Psoas muscle (tissue), 8 donors: ENCODE results near the gene BUB1B. TPM values are rescaled to one million over a fixed set of nuclear protein-coding genes. Genes with fewer than 3 reads are reported as not detected.
A peak's percentile ranks its signal among the peaks of the same experiment; 100 is the strongest.

Source experiments
- ATAC-seq, 4 donors: fragments of 200-7000 bp; cut with Tn5 transposase; one replicate each; pipeline ENCODE4 v1.9.1; 2020; ENCODE audit warnings: moderate library complexity in 3 of 4, mild to moderate bottlenecking in 2 of 4
- DNase-seq, 2 donors: peaks; one replicate each; pipeline ENCODE4 v3.0.0-alpha.2; 2020
- H3K27ac ChIP-seq: fragments of 200-600 bp; one replicate; pipeline ENCODE4 v1.8.0; 2022
- H3K27me3 ChIP-seq, 3 donors: fragments of 200-600 bp in 1 of 3; one replicate each; pipeline versions ENCODE4 v1.6.1 to v1.8.0; 2013 to 2022; ENCODE audit warnings: low read length in 2 of 3, mild to moderate bottlenecking in 2 of 3, moderate library complexity in 1 of 3; ENCODE audit not compliant: insufficient read depth in 3 of 3
- H3K36me3 ChIP-seq, 2 donors: fragments of 200-600 bp in 1 of 2; one replicate each; pipeline versions ENCODE4 v1.6.1 to v1.8.0; 2013 to 2022; ENCODE audit warnings: low read depth in 1 of 2, mild to moderate bottlenecking in 1 of 2, moderate library complexity in 1 of 2; ENCODE audit not compliant: insufficient read depth in 1 of 2
- H3K4me1 ChIP-seq: fragments of 200-600 bp; one replicate; pipeline ENCODE4 v1.8.0; 2022
- H3K4me3 ChIP-seq: fragments of 200-600 bp; one replicate; pipeline ENCODE4 v1.8.0; 2022; ENCODE audit warnings: mild to moderate bottlenecking
- H3K9me3 ChIP-seq: fragments of 200-600 bp; one replicate; pipeline ENCODE4 v1.8.0; 2022
- WGBS, 3 donors: extraction: QIAGEN DNeasy Blood & Tissue Kit; methylation state at CpG; one replicate each; pipeline versions ENCODE4 v1.1.6 to v1.1.7; 2013; 5-methylcytosine and 5-hydroxymethylcytosine counted together
- intact Hi-C, 2 donors: fragments of 100-400 bp; cut with DNase I; formaldehyde crosslinking; loops; one replicate each; pipeline versions ENCODE4 v1.11.0 to v1.14.2; 2022
- polyA plus RNA-seq, 3 donors: library from polyadenylated mRNA; stranded (reverse); fragments of 200-250 nt; gene quantifications; one replicate each; pipeline ENCODE4 v1.2.3, GENCODE V29; 2013
- total RNA-seq, 4 donors: library from RNA; stranded (reverse); fragmentation: NEBNext Ultra II Directional in 2 of 4; extraction: Animal tissue kit (Norgen Biotek cat#: 25700) in 2 of 4; gene quantifications; one replicate each; pipeline versions ENCODE4 v1.2.1 to v1.2.4, GENCODE V29; 2021 to 2023
- TF ChIP-seq, protein P1 (sequence below): fragments of 200-600 bp; IDR thresholded peaks from one replicate; pipeline ENCODE4 v1.8.0; 2022; ENCODE audit warnings: antibody characterized with exemption
- donor health status: healthy with polysubstance abuse.
- donor health status: DM: no; HTN: no; CAD: no; lungs with moderate emphysema.
- donor health status: Bipolar disorder and iron deficiency.
- donor health status: healthy.
- donor health status: DM: yes; HTN: yes; CAD: no.
- donor health status: DM: no; HTN: no; CAD: no.
- donor health status: DM: no; HTN: no; CAD: no.
- donor health status: DM: yes; HTN: yes; CAD: no.

BUB1B gene
- total and polyA plus RNA-seq, 7 donors, result 0.10 to 1.0 (median 0.56) TPM; not detected in 3

DNA sequence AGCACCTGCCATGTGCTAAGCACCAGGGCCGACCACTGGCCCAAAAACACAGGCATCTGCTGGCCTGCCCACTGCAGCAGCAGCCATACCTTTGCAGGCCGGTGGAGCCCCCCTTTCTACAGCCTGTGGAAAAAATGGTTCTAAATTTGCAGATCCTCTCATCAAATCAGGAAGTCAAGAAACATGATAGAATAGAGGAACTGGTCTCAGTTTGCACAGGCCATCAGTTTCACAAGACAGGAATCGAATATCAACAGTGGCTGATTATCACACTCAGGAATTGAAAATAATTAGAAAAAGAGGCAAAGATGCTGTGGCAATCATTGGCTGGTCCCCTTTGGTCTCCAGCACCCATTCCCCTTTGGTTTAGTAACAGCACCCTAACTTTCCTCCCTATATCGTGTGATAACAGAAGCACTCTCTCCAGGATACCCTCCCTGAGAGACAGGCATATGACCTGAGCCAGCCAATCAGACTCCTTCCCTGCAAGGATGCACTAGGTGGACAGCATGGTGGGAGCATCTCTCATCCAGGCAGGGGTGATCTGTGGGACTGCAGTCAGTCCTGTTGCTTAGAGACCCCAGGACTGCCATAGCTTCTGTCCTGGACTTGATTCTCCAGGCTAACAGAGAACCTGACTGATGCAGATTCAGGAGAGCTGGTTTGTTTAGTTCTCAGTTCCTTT lies 74.5 kb downstream of the BUB1B start:
- Histone ChIP-seq H3K36me3 (no peaks in the 10 kb centered on the region), H3K4me3 (no peak overlapping the region), H3K27ac (no peak overlapping the region), H3K27me3 (peaks cover 0 to 24% (median 0%) of the 10 kb centered on the region in 3 donors), H3K9me3 (no peaks in the 10 kb centered on the region), H3K4me1 (no peaks in the 10 kb centered on the region)
- TF ChIP-seq, protein P1, sequence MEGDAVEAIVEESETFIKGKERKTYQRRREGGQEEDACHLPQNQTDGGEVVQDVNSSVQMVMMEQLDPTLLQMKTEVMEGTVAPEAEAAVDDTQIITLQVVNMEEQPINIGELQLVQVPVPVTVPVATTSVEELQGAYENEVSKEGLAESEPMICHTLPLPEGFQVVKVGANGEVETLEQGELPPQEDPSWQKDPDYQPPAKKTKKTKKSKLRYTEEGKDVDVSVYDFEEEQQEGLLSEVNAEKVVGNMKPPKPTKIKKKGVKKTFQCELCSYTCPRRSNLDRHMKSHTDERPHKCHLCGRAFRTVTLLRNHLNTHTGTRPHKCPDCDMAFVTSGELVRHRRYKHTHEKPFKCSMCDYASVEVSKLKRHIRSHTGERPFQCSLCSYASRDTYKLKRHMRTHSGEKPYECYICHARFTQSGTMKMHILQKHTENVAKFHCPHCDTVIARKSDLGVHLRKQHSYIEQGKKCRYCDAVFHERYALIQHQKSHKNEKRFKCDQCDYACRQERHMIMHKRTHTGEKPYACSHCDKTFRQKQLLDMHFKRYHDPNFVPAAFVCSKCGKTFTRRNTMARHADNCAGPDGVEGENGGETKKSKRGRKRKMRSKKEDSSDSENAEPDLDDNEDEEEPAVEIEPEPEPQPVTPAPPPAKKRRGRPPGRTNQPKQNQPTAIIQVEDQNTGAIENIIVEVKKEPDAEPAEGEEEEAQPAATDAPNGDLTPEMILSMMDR, result no peak
- ATAC-seq (no peak), DNase-seq (no peak)
- intact Hi-C loops, result no loop called here
- 71 to 76% (median 73%) methylated on average over 4 of the region's 4 CpGs for WGBS, 3 donors

DNA sequence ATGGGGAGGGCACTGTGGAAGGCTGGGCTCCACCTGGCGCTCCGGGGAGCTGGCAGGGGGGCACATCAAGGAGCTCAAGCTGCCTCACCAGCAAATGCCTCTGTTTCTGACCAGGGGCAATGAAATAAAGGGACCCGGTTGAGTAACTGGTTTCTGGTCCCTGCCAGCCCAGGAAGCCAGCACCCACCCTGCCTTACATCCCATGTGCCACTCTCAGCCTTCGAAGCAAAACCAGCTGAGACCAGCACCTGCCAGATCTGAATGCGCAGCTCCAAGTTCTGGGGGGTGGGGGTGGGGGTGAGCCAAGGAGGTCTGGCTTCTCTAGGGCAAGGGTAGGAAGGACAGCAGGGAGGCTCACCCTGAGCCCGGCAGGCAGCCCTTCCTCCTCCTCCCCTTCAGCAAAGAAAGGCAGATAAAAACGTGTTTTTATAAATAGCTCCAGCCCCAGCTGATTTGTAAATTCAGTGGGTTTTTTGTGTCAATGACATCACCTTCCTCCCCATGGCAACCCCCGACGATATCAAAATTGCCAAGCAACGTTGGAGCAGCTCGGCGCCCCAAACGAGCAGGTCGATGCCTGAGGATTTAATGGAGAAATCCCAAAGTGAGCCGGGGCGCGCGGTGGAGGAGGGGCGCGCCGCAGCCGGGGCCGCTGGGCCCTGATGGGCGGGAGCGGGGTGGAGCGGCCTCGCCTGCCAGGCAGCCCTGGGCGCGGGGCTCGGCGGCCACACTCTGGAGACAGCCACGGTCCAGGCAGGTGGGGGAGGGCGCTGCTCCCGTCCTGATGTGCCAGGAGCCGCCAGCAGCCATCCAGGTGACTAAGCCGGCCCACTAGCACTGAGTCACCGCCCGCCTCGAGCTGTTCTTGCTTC lies 77.9 kb downstream of the BUB1B start, which contains the start of gene PAK6:
TSS of gene PAK6 (plus strand) at position 532 of the 872 bp plus-strand sequence. CDS start 25,723 bp downstream, outside the sequence.
- WGBS, 3 donors, result 4 to 8% (median 5%) methylated on average over 27 to 39 of the region's 39 CpGs
- H3K36me3 ChIP-seq, result no peaks in the 10 kb centered on the region
- H3K9me3 ChIP-seq, result no peaks in the 10 kb centered on the region
- ATAC-seq, result peak; percentile 76 to 92 (median 90)
- peak in 1 of 2 donors; percentile 68 for DNase-seq
- intact Hi-C loops, result no loop called here
- H3K27ac ChIP-seq, result no peak within 1 kb of the TSS
- peak within 1 kb of the TSS; percentile 50 for H3K4me3 ChIP-seq
- no peaks in the 10 kb centered on the region for H3K4me1 ChIP-seq
- peaks cover 0 to 27% (median 0%) of the 10 kb centered on the region in 3 donors for H3K27me3 ChIP-seq
- TF ChIP-seq, protein P1, result no peak

DNA sequence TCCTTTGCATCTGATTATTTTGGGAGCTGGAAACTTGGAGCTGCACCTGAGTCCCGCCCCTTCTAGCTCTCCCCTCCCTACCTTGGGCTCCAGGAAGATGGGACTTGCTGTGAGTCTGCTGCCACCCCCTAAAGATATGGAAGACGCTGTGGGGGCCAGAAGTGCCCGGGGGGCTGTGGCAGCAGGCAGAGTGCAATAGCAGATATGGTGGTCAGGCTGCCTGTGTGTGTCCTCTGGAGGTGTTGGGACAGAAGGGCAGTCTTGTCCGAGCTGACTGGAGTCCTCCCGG lies 78.5 kb downstream of the BUB1B start:
- no peaks in the 10 kb centered on the region for H3K9me3 ChIP-seq
- no peaks in the 10 kb centered on the region for H3K36me3 ChIP-seq
- intact Hi-C loops, result no loop called here
- TF ChIP-seq, protein P1, result no peak
- no peaks in the 10 kb centered on the region for H3K4me1 ChIP-seq
- 19 to 32% (median 24%) methylated on average over 5 of the region's 5 CpGs for WGBS, 3 donors
- H3K27me3 ChIP-seq, result peaks cover 0 to 27% (median 0%) of the 10 kb centered on the region in 3 donors
- peak overlapping the region; percentile 50 for H3K4me3 ChIP-seq
- DNase-seq, result no peak
- ATAC-seq, result peak in 1 of 4 donors; percentile 15
- H3K27ac ChIP-seq, result no peak overlapping the region

DNA sequence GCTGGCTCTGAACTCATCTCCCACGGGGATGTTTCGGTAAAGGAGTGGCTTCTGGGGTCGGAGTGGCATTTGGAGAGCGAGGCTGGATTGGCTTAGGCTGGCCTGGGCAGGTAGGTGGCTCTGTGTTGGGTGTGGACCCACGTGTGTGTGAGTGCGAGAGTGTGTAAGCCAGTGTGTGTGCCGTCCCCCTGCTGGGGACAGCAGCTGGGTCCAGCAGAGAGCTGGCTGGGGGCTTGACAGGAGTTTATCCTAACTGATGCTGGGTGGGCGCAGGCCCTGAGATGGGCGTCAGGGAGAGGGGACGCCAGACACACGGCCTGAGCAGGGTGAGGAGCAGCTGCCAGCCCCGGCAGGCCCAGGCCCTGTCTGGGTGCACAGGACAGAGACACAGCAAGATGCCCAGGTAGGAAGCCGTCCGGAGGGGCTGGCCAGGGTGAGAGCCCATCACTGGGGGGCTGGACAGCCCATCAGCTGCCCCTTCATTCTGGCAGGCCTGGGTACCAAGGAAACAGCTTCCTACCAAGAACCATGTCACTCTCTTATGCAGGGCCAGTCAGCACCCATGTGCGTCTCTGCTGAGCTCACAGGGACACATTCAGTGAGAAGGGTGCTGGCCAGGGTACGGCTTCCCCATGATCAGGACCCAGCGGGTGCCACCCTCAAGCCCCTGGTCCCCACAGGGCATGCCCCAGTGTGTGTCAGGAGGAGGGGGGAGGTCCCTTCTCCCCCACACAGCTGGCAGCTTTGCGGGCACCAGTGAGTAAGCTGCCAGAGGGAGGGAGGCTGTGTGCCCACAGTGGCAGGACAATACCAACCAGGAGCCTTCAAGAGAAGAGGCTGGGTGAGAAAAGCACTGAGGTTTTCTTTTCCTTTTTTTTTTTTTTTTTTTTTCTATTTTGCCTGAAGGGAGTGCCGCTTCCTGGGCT lies 79.1 kb downstream of the BUB1B start:
- Histone ChIP-seq H3K36me3 (no peaks in the 10 kb centered on the region), H3K4me1 (no peaks in the 10 kb centered on the region), H3K27ac (no peak overlapping the region), H3K27me3 (peaks cover 0 to 27% (median 0%) of the 10 kb centered on the region in 3 donors), H3K4me3 (no peak overlapping the region), H3K9me3 (no peaks in the 10 kb centered on the region)
- TF ChIP-seq, protein P1, result no peak
- intact Hi-C loops, result no loop called here
- no peak for DNase-seq
- ATAC-seq, result no peak
- WGBS, 3 donors, result 77 to 89% (median 79%) methylated on average over 19 of the region's 19 CpGs
